Hepatocyte (in vitro differentiated cells): ENCODE data around the gene TIMMDC1. TPM values are rescaled to one million over a fixed set of nuclear protein-coding genes. Genes with fewer than 3 reads are reported as not detected.

Experiments used
- DNase-seq: peaks from one replicate; pipeline ENCODE4 v3.0.0-alpha.2; 2016; ENCODE audit warnings: low spot score
- H2AFZ ChIP-seq: fragments of 200-600 bp; sonication (generic); 2 replicates; pipeline ENCODE4 v1.6.0; 2016; ENCODE audit warnings: antibody characterized with exemption, mild to moderate bottlenecking
- H3K27ac ChIP-seq: fragments of 200-600 bp; sonication (generic); 2 replicates; pipeline ENCODE4 v1.5.1; 2016; ENCODE audit warnings: mild to moderate bottlenecking
- H3K27me3 ChIP-seq: fragments of 200-600 bp; sonication (generic); 2 replicates; pipeline ENCODE4 v1.6.1; 2016
- H3K36me3 ChIP-seq: fragments of 200-600 bp; sonication (generic); replicated peaks from 2 replicates; pipeline ENCODE4 v1.5.1; 2016; ENCODE audit warnings: low read depth; ENCODE audit not compliant: insufficient read depth
- H3K4me1 ChIP-seq: fragments of 200-600 bp; sonication (generic); 2 replicates; pipeline ENCODE4 v1.5.1; 2016; ENCODE audit warnings: mild to moderate bottlenecking, moderate library complexity; ENCODE audit not compliant: insufficient read depth
- H3K4me2 ChIP-seq: fragments of 200-600 bp; sonication (generic); 2 replicates; pipeline ENCODE4 v1.6.0; 2016
- H3K4me3 ChIP-seq: fragments of 200-600 bp; sonication (generic); 2 replicates; pipeline ENCODE4 v1.5.1; 2016; ENCODE audit warnings: mild to moderate bottlenecking
- H3K79me2 ChIP-seq: fragments of 200-600 bp; sonication (generic); 2 replicates; pipeline ENCODE4 v1.6.0; 2017; ENCODE audit warnings: mild to moderate bottlenecking
- H3K9me2 ChIP-seq: fragments of 200-600 bp; sonication (generic); replicated peaks from 2 replicates; pipeline ENCODE4 v1.6.0; 2017; ENCODE audit warnings: mild to moderate bottlenecking; ENCODE audit not compliant: insufficient read depth
- H3K9me3 ChIP-seq: fragments of 200-600 bp; sonication (generic); 2 replicates; pipeline ENCODE4 v1.5.1; 2016; ENCODE audit warnings: low read depth, mild to moderate bottlenecking
- H4K20me1 ChIP-seq: fragments of 200-600 bp; sonication (generic); 2 replicates; pipeline ENCODE4 v1.6.0; 2016; ENCODE audit warnings: mild to moderate bottlenecking; ENCODE audit not compliant: insufficient read depth, poor library complexity, severe bottlenecking
- CTCF ChIP-seq: fragments of 200-600 bp; sonication (generic); IDR thresholded peaks from 2 replicates; pipeline ENCODE4 v1.5.1; 2016; ENCODE audit warnings: antibody characterized with exemption, mild to moderate bottlenecking; ENCODE audit not compliant: poor library complexity
- EZH2 ChIP-seq: fragments of 200-600 bp; sonication (generic); IDR thresholded peaks from 2 replicates; pipeline ENCODE4 v1.6.1; 2016; ENCODE audit warnings: antibody characterized with exemption, mild to moderate bottlenecking, borderline replicate concordance
- EZH2phosphoT487 ChIP-seq: fragments of 200-600 bp; sonication (generic); IDR thresholded peaks from one replicate; pipeline ENCODE4 v1.6.1; 2018; ENCODE audit warnings: antibody characterized with exemption, mild to moderate bottlenecking, low read depth, moderate library complexity; ENCODE audit not compliant: unreplicated experiment, severe bottlenecking
- WGBS: methylation state at CpG from one replicate; pipeline ENCODE4 v1.1.6; 2016; ENCODE audit warnings: low lambda C conversion rate; ENCODE audit errors: missing lambda C conversion rate; 5-methylcytosine and 5-hydroxymethylcytosine counted together
- polyA plus RNA-seq: library from polyadenylated mRNA; unstranded; fragments of >200 nt; fragmentation: Nextera tagmentation; extraction: Ambion mirVana; gene quantifications from 2 replicates; pipeline ENCODE4 v1.2.1, GENCODE V29; 2016
- total RNA-seq: library from RNA; depleted of rRNA; stranded (reverse); fragments of >200 nt; gene quantifications from 2 replicates; pipeline ENCODE4 v1.2.3, GENCODE V29; 2014

The TIMMDC1 gene
- total and polyA plus RNA-seq, 2 experiments from 2014 or later = 47.8 to 140 TPM

GRCh38 chr3:119557877-119558269 lies 59.5 kb downstream of the TIMMDC1 start:
- no peaks in the 10 kb centered on the region for H3K4me1 ChIP-seq
- H2AFZ ChIP-seq = no peak overlapping the region
- no peaks in the 10 kb centered on the region for H3K9me2 ChIP-seq
- DNase-seq = no peak
- no peak overlapping the region for H3K27ac ChIP-seq
- H3K79me2 ChIP-seq = no peaks in the 10 kb centered on the region
- no peaks in the 10 kb centered on the region for H3K9me3 ChIP-seq
- H3K27me3 ChIP-seq = no peaks in the 10 kb centered on the region
- WGBS = 81% methylated on average over 3 of the region's 3 CpGs
- H3K36me3 ChIP-seq = no peaks in the 10 kb centered on the region
- no peaks in the 10 kb centered on the region for H4K20me1 ChIP-seq
- no peak overlapping the region for H3K4me2 ChIP-seq
- TF ChIP-seq CTCF (no peak), EZH2phosphoT487 (no peak), EZH2 (no peak)
- no peak overlapping the region for H3K4me3 ChIP-seq

- Histone ChIP-seq H2AFZ (no peak overlapping the region), H3K4me3 (no peak overlapping the region), H3K9me2 (no peaks in the 10 kb centered on the region), H3K36me3 (no peaks in the 10 kb centered on the region), H3K79me2 (no peaks in the 10 kb centered on the region), H3K4me2 (no peak overlapping the region), H3K9me3 (no peaks in the 10 kb centered on the region), H3K4me1 (no peaks in the 10 kb centered on the region), H3K27ac (no peak overlapping the region), H4K20me1 (no peaks in the 10 kb centered on the region), H3K27me3 (no peaks in the 10 kb centered on the region)
- 92% methylated on average over 9 of the region's 9 CpGs for WGBS
- no peak for DNase-seq
- TF ChIP-seq EZH2phosphoT487 (no peak), CTCF (no peak), EZH2 (no peak)
Observed at GRCh38 chr3:119558626-119559317, 60.4 kb downstream of the TIMMDC1 start.

GRCh38 chr3:119559441-119559963 lies 61.2 kb downstream of the TIMMDC1 start, which contains the start of gene CD80:
Gene CD80, minus strand, starts transcription at chr3:119559614. Its CDS starts 1,886 bp downstream, at chr3:119557728.
- Histone ChIP-seq H4K20me1 (no peaks in the 10 kb centered on the region), H2AFZ (no peak within 1 kb of the TSS), H3K36me3 (no peaks in the 10 kb centered on the region), H3K4me2 (no peak within 1 kb of the TSS), H3K27me3 (no peaks in the 10 kb centered on the region), H3K9me2 (no peaks in the 10 kb centered on the region), H3K9me3 (no peaks in the 10 kb centered on the region), H3K79me2 (no peaks in the 10 kb centered on the region), H3K4me1 (no peaks in the 10 kb centered on the region), H3K27ac (no peak within 1 kb of the TSS), H3K4me3 (no peak within 1 kb of the TSS)
- peak; percentile 69 for DNase-seq
- TF ChIP-seq CTCF (peak; percentile 40), EZH2 (no peak)
- WGBS = 27% methylated on average over 7 of the region's 7 CpGs
